ENCODE data around the gene PSD4. TPM values are rescaled to one million over a fixed set of nuclear protein-coding genes. Genes with fewer than 3 reads are reported as not detected.
A peak's percentile ranks its signal among the peaks of the same experiment; 100 is the strongest.

The PSD4 gene
- total RNA-seq, 1 experiment from 2014 or later: 12.6 TPM

DNA sequence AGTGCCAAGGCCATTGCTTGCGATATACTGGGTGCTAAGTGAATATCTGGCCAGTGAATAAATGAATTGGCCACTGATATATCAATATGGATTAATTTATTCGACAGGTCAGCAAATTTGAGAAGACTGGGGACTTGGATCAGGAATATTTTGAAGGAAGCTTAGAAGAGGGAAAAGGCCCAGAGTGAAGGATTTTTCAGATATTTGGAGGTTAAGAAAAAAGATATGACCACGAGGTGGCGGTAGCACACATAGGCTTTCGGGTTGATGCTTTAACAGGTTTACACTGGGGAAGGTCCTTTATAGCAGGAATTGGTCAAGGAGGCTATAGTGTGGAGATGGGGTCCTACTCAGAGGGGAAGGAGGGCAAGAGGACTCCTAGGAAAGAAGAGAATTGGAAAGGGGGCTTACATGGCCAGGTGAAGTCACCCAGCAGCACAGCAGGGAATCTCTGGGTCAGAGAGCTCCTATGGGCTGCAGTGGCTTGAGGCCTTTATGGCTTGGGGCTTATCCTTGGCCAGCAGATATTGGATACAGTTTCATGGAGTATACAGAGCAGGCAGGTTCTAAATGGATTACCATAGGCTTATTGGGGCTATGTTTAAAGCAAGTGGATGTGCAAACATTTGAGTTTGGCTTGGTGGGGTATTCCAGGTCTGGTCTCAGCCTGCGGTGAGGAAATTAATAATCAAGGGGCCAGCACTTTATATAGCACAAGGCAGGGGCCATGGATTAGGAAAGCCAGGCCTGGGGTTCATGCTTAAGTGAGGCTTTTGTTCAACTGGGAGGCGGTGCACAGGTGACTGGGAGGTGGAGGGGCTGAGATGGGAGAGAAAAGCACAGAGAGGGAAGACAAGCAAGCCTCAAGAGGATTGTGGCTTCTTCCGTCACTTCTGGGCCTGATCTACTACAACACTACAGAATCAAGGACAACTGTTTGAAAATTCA, 36.7 kb upstream of the PSD4 start:
- no peak overlapping the region for H2AFZ ChIP-seq (ENCODE audit: low read depth, low read length, poor library complexity, severe bottlenecking)
- intact Hi-C loops (cut with micrococcal nuclease): loop anchor here (5.0 kb wide), 1 partner anchor 255 kb away; no protein-coding TSS in a partner anchor
- no peaks in the 10 kb centered on the region for H3K9me2 ChIP-seq (ENCODE audit: insufficient read depth)
- H3K27me3 ChIP-seq (ENCODE audit: insufficient read depth, low read length): no peaks in the 10 kb centered on the region
- no peak overlapping the region for H3K27ac ChIP-seq (ENCODE audit: low read depth, low read length)
- no peak overlapping the region for H3K4me2 ChIP-seq (ENCODE audit: low read length)
- DNase-seq (ENCODE audit: low read depth, low spot score) (no peak), ATAC-seq (peak; percentile 63)
- no peak overlapping the region for H3K4me3 ChIP-seq (replicated peaks in 1 of 2; ENCODE audit: low read depth in 1 of 2, low read length in 2 of 2)
- no peaks in the 10 kb centered on the region for H3K9me3 ChIP-seq (ENCODE audit: control insufficient read depth in 1 of 2, insufficient read depth in 1 of 2, low read depth in 1 of 2, low read length in 2 of 2)
- H3K36me3 ChIP-seq (ENCODE audit: control insufficient read depth in 1 of 2, insufficient read depth in 2 of 2, low read length in 2 of 2): no peaks in the 10 kb centered on the region
- CTCF ChIA-PET: interaction anchor here (0.6 to 4.6 kb wide), 18 partner anchors 8 to 271 kb away, joined by 3 to 103 read pairs (median 4); no protein-coding TSS in a partner anchor
- H3K9ac ChIP-seq (ENCODE audit: low read length): no peak overlapping the region
- TF ChIP-seq FOSL1 (IDR thresholded peaks at IDR 0.05; ENCODE audit: low read depth) (no peak), RAD21 (IDR thresholded peaks at IDR 0.05; ENCODE audit: low read depth) (peak; percentile 75), SP1 (IDR thresholded peaks at IDR 0.05; ENCODE audit: low read depth) (no peak), YY1 (IDR thresholded peaks at IDR 0.05; ENCODE audit: extremely low read depth, insufficient replicate concordance, low read depth, low read length) (no peak), CEBPB (IDR thresholded peaks at IDR 0.05; ENCODE audit: low read depth) (no peak), ZNF274 (IDR thresholded peaks at IDR 0.05; ENCODE audit: low read depth, low read length) (no peak), CBX3 (IDR thresholded peaks at IDR 0.05; ENCODE audit: low read depth) (no peak), POLR2A (IDR thresholded peaks at IDR 0.05; ENCODE audit: borderline replicate concordance, extremely low read depth, insufficient read depth, insufficient read length) (no peak), CTCF (IDR thresholded peaks at IDR 0.05 in 2 of 3, conservative IDR thresholded peaks at IDR 0.05 in 1 of 3; ENCODE audit: borderline replicate concordance in 1 of 3, insufficient read depth in 1 of 3, low read depth in 2 of 3, low read length in 2 of 3) (peak; percentile 59 to 82 (median 79); a peak in 5 of 6 replicates), MAX (IDR thresholded peaks at IDR 0.05) (no peak), ELF1 (IDR thresholded peaks at IDR 0.05; ENCODE audit: borderline replicate concordance, low read depth) (no peak), EZH2phosphoT487 (IDR thresholded peaks at IDR 0.05; ENCODE audit: borderline replicate concordance) (no peak), ZFX (IDR thresholded peaks at IDR 0.05) (no peak), TCF7L2 (IDR thresholded peaks at IDR 0.05; ENCODE audit: borderline replicate concordance, extremely low read depth, insufficient read depth, insufficient read length) (no peak), JUND (IDR thresholded peaks at IDR 0.05) (no peak)
- TF ChIP-seq, protein P1, sequence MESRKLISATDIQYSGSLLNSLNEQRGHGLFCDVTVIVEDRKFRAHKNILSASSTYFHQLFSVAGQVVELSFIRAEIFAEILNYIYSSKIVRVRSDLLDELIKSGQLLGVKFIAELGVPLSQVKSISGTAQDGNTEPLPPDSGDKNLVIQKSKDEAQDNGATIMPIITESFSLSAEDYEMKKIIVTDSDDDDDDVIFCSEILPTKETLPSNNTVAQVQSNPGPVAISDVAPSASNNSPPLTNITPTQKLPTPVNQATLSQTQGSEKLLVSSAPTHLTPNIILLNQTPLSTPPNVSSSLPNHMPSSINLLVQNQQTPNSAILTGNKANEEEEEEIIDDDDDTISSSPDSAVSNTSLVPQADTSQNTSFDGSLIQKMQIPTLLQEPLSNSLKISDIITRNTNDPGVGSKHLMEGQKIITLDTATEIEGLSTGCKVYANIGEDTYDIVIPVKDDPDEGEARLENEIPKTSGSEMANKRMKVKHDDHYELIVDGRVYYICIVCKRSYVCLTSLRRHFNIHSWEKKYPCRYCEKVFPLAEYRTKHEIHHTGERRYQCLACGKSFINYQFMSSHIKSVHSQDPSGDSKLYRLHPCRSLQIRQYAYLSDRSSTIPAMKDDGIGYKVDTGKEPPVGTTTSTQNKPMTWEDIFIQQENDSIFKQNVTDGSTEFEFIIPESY (IDR thresholded peaks at IDR 0.05; ENCODE audit: extremely low read depth, insufficient replicate concordance, low read length): no peak
- no peaks in the 10 kb centered on the region for H4K20me1 ChIP-seq (ENCODE audit: insufficient read depth)
- POLR2A ChIA-PET: interaction anchor here (1.7 to 2.6 kb wide), 2 partner anchors 19 to 62 kb away, joined by 7 to 11 read pairs; no protein-coding TSS in a partner anchor
- H3K4me1 ChIP-seq (ENCODE audit: control insufficient read depth in 1 of 2, insufficient read depth in 2 of 2, low read length in 2 of 2): peaks cover 0 to 21% of the 10 kb centered on the region in 2 experiments; a peak in 3 of 4 replicates
- RAD21 ChIA-PET (ENCODE audit: low non-redundant PET in 1 of 2, low total read pairs in 2 of 2, uncharacterized antibody in 2 of 2, unreplicated experiment in 2 of 2): no interaction called here
- BruUV-seq (replicated peaks): no TSS peak
- H3K79me2 ChIP-seq (ENCODE audit: insufficient read depth, low read length): no peaks in the 10 kb centered on the region

Data from HCT116 (cell line).